ENCODE results near the gene RTN3.

Gene RTN3

DNA sequence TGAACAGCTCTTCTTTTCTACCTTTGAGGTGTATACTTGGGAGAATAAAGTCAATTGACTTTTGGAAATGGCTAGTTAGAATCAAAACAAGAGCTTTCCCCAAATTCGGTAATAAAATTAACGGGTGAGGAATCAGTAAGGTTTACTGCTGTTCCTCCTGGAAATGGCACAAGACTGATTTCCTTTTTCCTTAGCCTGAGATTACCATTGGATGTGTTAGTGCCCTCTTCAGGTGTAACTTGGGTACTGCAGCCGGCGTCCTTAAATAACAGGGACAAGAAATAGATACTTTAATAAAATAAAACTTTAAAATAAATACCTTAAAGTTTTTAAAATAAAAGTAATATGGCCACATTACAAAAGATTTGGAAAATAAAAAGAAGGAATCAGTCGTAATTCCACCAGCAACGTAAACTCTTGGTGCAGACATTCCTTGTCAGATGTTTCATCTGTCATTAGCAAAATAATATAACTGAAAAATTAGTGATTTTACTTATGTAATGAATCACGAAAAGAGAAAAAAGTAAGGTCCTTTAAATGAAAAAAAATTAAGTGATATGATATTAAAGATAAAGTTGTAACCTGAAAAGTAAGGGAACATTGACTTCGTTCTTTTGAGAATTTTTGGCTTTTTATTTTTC is 57.5 kb downstream of the RTN3 start:
- peak; percentile 36 for DNase-seq (ENCODE audit: low read depth)

GRCh38 chr11:63745304-63746170 is 64.2 kb downstream of the RTN3 start:
- no peak for DNase-seq (ENCODE audit: low read depth)

DNA sequence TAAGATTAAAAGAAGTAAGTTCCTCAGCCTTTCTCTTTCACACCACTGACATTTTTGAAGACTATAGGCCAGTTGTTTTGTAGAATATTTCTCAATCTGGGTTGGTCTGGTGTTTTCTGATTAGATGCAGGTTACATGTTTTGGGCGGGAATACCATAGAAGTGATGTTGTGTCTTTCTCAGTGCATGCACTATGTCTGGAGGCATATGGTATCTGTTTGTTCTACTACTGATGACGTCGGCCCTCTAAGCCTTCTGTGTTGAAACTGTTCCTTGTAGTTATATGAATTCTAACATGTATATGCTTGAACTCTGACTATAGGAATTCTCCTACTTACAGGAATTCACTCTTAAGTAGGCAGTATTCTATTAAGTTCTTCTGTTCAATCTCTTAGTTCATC is 65.7 kb downstream of the RTN3 start:
- no peak for DNase-seq (ENCODE audit: low read depth)

- no peak for DNase-seq (ENCODE audit: low read depth)
These were observed 68.3 kb downstream of the RTN3 start for GRCh38 chr11:63749624-63750023.

DNA sequence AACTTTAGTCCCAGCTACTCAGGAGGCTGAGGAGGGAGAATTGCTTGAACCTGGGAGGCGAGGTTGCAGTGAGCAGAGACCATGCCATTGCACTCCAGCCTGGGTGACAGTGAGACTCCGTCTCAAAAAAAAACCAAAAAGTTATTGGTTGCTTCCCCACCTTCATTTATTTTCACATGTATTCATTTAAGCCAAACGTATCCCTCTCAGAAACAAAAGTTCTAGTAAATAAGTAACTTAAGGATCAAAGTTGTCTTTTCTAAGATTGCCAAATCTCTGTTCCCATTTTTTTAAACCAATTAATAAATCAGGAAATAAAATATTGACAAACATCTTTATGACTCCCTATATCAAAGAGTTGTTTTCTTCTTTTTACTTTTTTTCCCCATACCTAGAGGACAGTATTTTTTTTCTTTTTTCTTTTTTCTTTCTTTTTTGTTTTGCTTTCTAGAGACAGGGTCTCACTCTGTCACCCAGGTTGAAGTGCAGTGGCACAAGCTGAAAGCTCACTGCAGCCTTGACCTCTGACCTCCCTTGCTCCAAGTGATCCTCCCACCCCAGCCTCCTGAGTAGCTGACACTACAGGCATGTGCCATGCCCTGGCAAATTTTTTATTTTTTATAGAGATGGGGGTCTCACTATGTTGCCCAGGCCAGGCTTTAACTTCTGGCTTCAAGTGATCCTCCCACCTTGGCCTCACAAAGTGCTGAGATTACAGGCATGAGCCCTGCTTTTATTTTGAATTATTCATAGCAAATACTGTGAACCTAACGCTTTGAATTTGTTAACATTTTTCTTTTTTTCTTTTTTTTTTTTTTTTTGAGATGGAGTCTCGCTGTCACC is 75.8 kb downstream of the RTN3 start:
- DNase-seq (ENCODE audit: low read depth) = no peak

- no peak for DNase-seq (ENCODE audit: low read depth)
These were observed 79.3 kb downstream of the RTN3 start for GRCh38 chr11:63760487-63761079.

- no peak for DNase-seq (ENCODE audit: low read depth)
These were observed 79.9 kb downstream of the RTN3 start for GRCh38 chr11:63761188-63761587.

DNA sequence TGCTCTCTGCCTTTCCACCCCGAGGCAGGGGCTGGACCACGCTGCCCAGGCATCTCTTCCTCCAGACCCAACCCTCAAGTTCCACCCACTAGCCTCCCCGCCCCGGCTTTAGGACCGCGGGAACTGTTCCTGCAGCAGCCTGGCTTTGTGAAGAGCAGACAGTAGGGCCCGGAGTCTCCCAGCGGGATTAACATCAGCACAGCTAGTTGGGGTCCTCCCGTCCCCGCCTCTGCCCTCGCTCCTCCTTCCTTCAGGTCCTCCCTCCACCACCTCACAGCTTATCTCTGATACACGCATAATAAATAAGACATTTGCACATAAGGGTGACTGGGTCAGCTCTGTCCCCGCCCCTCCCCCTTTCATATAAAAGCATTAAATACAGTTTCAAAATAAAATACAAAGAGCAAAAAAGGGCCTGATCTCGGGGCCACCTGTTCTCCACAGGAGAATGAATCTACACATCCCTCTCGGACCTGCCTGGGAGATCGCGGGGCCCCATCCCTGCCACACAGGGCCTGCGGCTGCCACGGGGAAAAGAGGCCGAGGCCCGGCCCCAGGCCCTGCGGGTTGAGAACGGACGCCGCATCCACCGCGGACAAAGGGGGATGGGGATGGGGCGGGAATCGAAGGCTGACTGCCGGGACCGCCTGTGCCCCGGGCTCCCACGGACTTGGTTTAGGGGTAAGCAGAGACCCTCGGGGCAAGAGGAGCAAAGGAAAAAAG is 80.8 kb downstream of the RTN3 start:
- no peak for DNase-seq (ENCODE audit: low read depth)

DNA sequence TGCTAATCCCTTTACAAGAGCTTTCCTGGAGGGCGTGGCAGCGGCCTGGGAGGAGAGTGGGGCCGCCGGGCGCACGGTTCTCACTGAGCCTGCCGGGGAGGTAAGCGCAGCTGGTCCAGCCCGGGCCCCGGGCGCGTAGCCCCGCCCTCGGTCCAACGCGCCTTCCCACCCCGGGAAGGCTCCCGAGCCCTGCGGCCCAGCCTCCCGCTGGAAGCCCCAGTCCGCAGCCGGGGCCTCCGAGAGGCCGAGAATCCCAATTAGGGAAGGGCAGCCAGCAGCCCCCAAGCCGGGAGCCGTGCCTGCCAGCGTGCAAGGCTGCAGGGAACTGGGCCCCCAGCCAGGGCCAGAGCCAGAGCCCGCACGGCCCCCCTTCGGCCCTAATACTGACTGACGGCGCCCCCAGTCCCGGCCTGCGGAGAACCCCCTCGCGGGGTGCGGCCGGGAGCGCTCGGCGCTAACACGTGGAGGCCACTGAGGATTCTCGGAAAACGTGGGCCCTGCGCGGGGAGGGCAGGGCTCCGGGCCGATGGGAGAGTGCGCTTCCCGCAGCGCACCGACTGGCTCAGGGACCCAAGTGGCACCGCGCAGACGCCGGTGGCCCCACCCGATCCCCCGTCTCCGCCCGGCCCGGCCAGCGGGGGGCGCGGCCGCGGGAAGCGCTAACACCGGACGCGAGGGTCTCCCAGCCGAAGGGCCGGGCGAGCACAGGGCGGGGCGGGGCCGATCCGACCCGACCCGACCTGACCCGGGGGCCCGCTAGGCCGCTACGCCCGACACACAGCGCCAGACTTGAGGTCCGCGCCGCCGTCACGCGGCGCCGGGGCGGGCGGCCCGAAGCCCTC is 81.6 kb downstream of the RTN3 start:
- no peak for DNase-seq (ENCODE audit: low read depth)

GRCh38 chr11:63763496-63764339 is 82.4 kb downstream of the RTN3 start:
- no peak for DNase-seq (ENCODE audit: low read depth)

- no peak for DNase-seq (ENCODE audit: low read depth)
These were observed 83.0 kb downstream of the RTN3 start for GRCh38 chr11:63764340-63764678.

- no peak for DNase-seq (ENCODE audit: low read depth)
These were observed 83.7 kb downstream of the RTN3 start for GRCh38 chr11:63764679-63765647.

DNA sequence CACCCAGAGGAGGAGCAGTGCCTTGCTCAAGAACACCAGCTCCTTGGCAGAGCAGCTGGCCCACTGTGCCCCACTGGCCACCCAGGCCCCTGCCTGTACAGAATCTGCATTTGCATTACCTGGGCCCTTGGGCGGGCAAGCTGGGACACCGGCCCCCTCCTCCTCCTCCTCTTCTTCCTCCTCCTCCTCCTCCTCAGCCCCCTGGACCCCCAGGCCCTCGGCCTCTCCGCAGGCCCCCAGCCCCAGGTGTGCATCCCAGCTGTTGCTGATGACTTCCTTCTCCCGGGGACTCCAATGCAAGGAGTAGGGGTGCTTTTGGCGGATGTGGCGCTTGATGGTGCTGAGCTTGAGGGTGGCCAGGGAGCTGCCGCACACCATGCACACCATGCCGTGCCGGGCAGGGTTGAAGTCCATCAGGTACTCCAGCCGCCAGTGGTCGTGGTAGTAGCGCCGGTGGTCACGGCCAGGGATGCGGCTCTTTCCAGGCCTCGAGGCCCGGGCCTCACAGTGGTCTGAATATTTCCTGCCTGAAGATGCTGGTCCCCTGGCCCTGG is 84.5 kb downstream of the RTN3 start:
- no peak for DNase-seq (ENCODE audit: low read depth)

- DNase-seq (ENCODE audit: low read depth) = no peak
These were observed 85.4 kb downstream of the RTN3 start for GRCh38 chr11:63766531-63767235.

GRCh38 chr11:63767267-63767564 is 85.9 kb downstream of the RTN3 start:
- no peak for DNase-seq (ENCODE audit: low read depth)

- peak; percentile 18 for DNase-seq (ENCODE audit: low read depth)
These were observed 86.4 kb downstream of the RTN3 start for GRCh38 chr11:63767565-63768236.

Data from activated T-cell treated with anti-CD3 and anti-CD28 coated beads for 48 hours (primary cell).